ENCODE results near the gene C17orf50.

C17orf50 gene

DNA sequence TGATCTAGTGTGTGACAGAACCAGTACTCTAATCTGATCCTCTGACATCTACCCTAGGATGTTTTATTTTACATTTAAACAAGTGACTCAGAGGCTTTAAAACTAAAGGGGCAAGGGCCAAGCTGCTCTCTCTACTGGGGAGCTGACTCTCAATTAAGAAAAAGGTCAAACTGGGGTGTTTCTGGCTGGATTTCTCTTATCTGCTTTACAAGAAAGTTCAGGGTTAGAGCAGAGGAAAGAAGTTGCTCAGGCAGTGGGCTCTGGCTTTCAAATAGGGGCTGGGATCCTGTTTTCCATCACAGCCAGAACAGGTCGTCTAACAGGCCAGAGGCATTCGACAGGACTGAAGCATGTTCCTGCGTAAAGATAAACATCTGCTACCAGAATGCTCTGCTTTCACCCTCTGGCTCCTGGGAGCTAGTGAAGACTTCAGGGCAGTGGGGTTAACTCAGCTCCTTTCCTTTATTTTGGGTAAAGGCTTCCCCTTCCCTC lies 26.3 kb downstream of the C17orf50 start:
- no peak for DNase-seq (ENCODE audit: low read depth in 2 of 2)

DNA sequence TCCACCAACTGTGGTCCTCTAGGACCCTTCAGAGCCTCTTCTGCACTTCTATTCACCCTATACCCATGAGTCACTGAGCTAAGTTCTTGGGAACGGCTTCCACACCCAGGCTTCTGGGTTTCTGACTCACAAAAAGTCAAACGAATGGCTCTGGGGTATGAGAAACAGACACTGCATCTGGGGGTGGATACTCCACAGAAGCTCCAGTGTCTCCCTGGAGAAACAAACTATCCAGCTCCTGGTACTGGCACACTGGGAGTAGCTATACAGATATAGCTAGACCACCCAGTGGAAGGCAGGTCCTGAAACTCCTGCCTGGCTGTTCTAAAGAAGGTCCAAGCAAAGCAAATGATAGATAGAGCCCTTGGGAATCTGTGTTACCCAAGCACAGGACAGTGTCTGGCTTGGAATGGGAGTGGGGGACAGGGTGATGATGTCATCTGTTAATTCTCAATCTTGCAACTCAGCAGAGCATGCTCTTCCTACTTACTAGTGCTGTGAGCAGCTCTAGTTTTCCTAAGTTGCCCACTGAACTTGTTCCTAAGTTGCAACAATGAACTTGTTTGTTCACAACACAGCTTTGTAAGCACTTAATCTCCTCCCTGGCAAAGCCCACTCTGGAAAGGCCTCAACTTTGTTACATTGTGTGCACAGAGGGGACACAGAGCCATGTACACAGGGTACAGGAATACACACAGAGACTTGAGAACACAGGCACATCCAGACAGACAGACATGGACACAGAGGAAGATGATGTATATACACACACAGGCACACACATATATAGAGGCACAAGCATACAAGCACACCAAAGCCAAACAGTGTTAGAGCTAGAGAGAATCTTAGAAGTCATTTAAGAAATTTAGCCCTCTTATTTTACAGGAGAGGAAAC lies 28.0 kb downstream of the C17orf50 start:
- DNase-seq (ENCODE audit: low read depth in 2 of 2) = no peak

DNA sequence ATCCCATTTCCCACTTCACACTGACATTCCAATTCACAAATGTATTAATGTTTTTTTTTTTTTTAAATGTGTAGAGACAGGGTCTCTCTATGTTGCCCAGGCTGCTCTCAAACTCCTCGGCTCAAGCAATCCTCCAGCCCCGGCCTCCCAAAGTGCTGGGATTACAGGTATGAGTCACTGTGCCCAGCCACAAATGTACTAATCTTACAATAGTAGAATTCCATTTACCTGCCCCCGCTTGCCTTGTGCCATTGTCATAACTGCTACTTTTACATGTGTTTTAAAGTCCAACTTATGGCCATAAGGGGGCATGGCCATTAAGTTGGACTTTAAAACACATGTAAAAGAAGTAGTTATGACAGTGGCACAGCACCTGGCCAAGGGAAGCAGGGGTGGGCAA lies 30.2 kb downstream of the C17orf50 start:
- no peak for DNase-seq (ENCODE audit: low read depth in 2 of 2)

DNA sequence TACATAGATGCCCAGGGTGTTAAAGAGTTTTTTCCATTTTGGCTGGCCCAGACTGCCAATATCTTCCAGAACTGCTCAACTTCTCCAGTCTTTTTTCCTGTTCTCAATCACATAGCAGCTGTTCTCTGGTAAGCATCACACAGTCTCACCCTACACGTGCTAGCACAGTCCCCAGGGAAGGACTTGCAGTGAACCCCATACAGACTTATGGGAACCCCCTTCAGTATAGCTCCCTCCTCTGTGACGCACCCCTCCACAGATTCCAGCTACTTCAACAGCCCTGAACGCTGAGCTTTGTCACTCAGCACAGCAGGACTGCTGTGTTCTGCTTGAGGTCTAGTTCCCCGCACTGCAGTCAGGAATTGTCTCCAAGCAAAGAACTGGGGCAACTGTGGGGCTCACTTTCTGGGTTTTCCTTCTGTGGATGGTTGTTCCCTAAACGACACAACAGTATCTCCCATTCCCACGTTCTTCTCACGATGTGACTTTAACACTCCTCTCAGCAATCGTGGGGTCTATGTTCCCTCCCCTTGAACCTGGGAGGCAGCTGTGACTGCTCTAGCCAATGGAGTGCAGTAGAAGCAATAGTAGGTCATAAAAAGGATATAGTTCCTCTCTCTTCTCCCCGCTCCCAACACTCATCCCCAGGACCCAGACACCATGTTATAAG lies 31.1 kb downstream of the C17orf50 start:
- no peak for DNase-seq (ENCODE audit: low read depth in 2 of 2)

DNA sequence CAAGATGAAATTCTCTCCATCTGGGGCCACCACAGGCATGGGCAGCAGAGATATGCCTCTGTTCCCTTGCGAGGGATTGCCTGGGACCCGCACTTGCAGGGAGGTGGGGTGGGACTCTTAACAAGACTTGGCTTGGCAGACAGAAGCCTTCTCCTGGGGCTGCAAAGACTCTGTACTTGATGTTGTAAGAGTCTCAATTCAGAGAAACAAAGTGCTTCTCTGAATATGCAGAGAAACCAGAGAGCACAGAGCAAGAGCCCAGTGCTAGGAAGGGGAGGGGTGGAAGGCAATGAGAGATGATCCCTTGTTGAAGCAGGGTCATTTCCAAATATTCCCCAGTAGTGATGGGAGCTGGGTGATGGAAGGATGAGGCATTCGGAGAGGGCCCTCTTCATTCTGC lies 32.6 kb downstream of the C17orf50 start:
- DNase-seq (ENCODE audit: low read depth in 2 of 2) = no peak

DNA sequence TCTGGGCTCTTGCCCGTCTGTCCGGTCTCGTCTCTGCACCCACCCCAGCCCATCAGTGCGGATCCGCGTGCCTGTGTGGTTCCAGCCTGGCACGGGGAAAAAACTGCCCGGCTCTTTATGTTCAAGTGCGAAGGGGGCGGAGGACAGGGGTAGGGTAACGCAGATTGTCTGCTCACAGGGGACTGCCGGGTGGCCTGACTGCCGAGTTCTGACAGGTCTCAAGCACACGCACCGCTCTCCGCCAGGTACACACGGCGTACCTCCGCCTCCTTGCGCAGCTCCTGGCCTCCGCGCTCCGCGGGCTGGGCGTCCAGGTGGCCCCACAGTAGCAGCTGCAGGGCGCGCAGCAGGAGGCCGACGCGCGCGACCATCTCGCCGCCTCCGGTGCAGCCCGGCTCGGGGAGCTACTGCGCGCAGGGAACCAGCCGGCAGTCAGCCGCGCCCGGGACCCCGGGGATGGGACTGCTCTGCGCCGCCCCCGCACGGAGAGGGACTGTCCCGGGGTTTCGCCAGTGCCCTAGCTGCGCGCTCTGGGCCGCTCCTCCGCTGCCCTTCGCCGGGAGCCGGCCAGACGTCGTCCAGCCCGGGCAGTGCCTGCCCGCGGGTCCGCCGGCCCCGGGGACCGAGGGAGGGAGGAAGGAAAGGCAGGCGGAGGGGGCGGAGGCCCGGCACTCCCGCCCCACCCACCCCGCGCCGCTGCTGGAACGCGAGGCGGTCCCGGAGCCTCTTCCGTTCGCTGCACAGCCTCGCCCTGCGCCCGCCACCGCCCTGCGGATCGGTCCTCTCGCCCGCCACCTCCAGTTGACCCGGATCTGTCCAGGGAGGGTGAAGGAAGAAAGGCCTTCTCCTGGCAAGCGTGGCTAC lies 34.6 kb downstream of the C17orf50 start, which contains the start of gene MMP28:
TSS of gene MMP28 (minus strand) at position 635 of the 864 bp plus-strand sequence. CDS start at position 371, 264 bp downstream.
- no peak for DNase-seq (ENCODE audit: low read depth in 2 of 2)

DNA sequence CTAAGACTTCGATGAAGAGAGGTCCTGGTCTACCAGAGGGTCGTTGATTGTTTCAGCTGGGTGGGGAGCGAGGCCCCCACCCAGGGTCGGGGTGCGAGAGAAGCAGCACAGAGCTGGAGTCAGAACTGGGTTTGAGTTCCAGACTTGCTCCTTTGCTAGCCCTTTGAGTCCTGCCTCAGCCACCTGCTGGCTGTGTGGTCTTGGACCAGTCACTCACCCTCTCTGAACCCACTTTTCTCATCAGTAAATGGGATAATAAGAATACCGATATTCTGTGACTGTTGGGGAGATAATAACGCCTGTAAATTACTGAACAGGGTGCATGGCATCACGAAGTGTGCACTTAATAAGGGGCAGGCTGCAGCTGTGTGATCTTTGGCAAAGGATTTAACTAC lies 35.2 kb downstream of the C17orf50 start:
- DNase-seq (ENCODE audit: low read depth in 2 of 2) = no peak

DNA sequence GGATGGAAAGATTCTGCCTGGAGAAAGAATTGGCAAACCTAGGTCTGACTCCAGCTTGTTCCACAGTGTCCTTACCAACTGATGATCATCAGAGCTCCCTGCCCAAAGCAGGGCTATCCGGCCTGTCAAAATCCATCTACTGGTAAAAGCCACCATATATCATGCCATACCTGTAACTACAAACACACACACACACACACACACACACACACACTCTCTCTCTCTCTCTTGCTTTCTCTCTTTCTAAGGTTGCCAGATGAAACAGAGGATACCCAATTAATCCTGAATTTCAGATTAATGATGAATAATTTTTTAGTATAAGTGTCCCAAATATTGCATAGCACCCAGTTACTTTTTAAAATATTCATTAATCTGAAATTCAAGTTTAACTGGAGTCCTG lies 36.3 kb downstream of the C17orf50 start:
- no peak for DNase-seq (ENCODE audit: low read depth in 2 of 2)

DNA sequence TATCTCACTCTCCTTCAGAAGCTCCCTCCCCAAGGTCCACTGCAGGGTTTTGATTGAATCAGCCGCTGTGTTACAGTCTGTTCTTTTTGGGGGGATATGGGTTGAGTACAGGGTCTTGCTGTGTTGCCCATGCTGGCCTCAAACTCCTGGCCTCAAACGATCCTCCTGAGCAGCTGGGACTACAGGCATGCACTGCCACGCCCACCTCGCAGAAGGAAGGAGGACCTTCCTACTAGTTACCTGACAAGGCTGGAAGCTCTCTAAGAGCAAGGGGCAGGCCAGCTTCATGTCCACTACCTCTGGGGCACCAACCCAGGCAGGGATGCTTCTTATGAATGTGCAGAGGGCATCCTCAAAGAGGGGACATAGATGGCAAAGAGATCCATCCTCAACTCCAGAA lies 36.7 kb downstream of the C17orf50 start:
- DNase-seq (ENCODE audit: low read depth in 2 of 2) = no peak

DNA sequence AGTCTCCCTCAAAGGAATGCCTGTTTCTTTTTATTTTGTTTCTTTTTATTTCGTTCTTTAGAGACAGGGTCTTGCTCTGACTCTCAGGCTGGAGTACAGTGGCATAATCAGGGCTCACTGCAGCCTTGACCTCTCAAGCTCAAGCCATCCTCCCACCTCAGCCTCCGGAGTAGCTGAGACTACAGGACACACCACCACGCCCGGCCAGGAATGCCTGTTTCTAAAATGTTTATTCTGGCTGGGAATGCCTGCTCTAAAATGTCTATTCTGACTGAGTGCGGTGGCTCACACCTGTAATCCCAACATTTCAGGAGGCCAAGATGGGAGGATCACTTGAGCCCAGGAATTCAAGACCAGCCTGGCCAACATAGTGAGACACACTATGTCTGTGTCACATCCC lies 37.2 kb downstream of the C17orf50 start:
- DNase-seq (ENCODE audit: low read depth in 2 of 2) = no peak

DNA sequence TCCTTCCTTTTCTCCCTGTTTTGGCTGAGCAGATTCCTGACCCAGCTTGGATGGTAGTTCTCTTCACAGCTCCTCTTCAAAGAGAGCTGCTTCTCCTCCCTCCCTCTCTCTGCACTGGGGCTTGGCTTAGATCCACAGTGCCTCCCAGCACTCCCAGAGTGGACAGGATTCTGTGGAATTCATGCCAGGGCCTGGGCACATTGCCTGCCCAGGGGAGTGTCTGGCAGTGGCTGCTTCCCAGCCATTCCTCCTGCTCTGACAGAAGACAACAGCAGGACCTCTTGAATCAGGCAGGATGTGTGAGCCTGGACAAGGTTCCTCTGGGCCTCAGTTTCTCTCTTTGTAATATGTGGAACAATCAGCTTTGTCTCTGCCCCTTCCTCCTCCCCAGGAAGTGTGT lies 39.3 kb downstream of the C17orf50 start:
- no peak for DNase-seq (ENCODE audit: low read depth in 2 of 2)

DNA sequence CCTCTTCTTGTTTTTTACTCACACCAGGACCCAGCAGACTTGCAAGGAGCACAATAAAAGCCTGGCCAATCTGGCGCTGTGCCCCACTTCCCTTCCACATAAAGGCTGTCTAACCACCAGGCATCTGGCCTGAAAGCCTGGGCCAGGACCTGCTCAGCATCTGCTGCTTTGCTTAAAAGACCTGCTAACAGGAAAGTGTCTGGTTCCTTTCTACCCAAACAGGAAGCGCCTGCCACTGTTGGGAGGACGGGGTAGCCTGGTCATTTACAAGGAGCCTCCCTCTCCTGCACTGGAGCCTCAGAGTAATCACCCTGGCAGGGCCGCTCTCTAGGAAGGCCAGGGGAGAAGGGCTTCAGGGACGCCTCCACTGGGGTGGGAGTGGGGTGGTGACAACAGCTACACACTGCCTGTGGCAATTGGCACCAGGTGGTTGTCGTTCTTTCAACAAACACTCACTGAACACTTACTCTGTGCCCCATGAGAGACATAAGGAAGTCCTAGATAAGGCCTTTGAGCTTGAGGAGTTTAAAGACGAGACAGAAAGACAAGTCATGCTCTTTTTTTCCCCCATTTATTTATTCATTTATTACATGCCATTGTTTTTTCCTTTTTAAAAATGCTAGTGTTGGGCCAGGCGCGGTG lies 41.0 kb downstream of the C17orf50 start:
- no peak for DNase-seq (ENCODE audit: low read depth in 2 of 2)

DNA sequence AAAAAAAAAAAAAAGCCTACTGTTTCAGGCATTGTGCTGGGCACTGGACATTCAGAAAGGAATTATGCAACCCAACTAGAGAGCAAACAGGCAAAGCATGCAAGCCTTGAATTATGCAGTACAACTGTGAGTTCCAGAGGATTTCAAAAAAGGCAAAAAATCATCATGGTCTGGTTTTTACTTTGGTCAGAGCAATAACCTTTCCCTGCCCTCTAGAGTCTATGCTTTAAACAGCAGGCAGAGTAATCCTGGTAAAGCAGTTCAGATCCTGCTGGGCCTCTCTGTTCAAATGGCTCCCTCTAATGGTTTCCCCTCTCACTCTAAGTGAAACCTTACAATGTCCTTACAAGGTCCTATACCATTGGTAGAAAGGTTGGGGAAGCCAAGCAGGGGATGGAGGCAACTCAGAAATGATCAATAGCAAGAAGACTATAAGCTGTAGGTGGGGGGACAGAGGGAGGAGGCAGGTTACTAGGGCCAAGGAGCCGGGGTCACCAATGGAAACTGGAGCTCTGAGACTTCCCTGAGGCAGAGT lies 44.0 kb downstream of the C17orf50 start:
- no peak for DNase-seq (ENCODE audit: low read depth in 2 of 2)

DNA sequence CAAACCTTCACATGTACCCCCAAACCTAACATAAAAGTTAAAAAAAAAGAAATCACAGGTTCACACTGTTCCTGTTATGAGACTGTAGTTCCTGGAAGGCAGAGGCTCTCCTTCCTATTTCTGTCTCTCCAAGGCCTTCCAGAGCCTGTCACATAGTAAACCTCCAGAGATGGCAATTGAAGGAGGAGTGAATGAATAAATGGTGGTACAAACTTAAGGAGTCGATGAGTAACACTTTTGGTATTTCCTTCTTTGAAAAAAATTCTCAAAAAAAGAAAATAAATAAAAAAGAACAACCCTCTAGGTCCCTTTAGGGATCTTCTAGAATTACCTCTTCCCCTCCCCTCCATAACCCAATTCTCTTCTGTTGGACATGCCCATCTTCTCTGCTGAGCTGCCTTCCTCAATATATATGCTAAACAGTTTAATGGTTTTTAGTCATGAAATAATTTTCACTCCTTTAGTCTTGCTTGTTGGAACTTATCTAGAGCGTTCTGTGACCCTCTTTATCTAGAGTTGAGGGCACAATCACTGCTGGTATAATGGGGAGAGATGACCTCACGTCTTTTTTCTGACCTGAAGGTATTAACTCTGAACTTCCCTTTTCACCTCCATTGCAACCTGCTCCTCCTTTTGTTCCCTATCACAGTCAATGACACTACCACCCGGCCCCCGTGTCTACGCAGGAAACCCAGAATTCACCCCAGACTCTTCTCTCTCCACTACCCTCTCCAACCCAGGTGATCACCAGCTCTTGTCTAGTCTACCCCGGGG lies 46.9 kb downstream of the C17orf50 start:
- DNase-seq (ENCODE audit: low read depth in 2 of 2) = no peak

DNA sequence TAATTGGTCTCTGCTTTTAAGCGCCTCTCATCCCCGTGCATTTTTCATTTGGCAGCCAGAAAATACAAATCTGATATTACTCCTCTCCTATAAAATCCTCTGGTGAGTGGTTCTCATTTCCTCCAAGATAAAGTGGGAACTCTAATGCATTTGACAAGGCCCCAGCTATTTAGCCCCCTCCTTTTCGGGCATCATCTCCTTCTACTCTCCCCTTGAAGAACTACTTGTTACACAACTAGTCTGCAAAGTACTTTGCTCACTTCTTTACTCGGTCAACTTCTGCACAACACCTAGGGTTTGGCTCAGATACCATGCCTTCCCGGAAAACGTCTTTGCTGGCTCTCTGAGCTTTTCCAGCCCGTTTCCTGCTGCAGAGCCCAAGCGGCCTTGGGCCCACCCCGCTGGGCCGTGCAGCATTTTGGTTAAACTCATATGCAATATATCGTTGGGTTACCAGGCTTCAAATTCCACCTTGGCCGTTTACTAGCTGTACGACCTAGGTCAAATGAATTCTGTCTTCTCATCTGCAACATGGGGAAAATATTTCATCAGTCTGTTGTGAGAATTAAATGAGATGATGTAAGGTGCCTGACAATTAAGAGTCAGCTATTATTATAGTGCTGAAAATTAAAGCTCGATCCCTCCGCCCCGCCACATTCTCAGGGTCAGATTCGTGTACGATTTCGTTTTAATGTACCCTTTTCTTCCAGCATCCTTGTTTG lies 47.7 kb downstream of the C17orf50 start:
- no peak for DNase-seq (ENCODE audit: low read depth in 2 of 2)

DNA sequence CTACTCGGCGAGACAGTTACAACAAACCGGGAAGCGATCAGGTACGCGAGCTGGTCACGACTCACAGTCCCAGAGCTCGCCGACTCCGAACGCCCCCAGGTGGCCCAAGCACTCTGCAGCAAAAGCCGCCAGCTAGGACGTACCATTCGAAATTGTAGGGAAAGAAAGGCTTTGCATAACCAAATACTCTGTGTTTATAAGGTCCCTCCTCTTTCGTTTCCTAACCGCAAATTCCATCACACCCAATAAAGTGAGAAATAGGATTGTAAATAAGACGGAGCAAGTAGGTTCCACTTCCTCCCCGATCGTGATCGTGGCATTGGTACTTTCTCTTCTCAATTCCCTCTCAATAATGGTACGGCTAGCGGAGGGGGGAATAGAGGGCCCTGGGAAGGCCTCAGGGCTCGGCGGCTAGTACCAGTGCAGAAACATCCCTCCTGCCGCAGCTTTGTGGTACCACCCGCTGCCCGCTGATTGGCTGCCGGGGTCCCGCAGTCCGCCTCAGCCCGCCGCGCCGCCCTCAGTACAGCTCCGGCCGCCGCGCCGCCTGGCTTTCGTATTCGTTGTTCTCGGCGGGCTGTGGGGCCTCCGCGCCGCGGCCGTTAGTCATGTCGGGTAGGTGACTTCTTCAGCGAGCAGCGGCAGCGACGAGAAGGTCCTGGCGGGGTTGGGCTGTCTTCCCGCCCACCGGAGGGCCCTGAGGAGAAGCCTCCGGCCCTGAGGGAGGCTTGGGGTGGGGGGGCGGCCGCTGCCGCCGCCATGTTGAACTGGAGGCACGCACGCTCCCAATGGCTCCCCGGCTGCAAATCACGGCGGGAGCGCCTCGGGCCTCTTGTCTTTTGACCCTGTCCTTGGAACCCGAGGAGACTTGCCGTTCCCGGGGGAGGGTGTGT lies 48.5 kb downstream of the C17orf50 start, which contains the start of gene TAF15:
TSS of gene TAF15 (plus strand) at position 523 of the 893 bp plus-strand sequence. CDS start at position 609, 86 bp downstream.
- peak; percentile 79 to 91 for DNase-seq (ENCODE audit: low read depth in 2 of 2)

DNA sequence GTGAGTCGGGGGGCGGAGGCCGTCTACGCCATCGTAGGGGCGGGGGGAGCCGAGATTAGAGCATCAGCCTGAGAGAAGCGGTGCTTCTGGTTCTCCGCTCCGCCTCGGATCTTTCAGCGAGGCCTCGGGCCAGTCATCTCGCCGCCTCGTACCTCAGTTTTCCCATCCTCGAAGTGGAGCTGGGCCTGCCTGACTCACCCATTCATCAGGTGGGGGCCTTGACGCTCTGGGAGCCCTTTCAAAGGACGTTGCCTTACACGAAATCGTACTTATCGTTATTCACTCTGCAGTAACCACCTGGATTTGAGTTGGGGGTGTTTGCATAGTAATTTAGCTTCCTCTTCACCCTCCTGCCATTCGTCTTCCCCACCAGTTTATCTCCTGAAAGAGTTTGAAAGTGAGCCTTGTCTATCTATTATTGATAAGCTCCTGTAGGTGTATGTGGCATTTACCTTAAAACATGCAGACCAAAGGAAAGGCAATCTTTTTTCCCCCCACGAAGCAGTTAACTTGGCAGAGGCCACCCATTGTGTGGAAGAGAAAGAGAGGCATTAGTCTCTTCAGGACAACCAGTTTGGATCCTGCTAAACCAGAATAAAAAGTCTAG lies 49.3 kb downstream of the C17orf50 start:
- DNase-seq (ENCODE audit: low read depth in 2 of 2) = no peak

DNA sequence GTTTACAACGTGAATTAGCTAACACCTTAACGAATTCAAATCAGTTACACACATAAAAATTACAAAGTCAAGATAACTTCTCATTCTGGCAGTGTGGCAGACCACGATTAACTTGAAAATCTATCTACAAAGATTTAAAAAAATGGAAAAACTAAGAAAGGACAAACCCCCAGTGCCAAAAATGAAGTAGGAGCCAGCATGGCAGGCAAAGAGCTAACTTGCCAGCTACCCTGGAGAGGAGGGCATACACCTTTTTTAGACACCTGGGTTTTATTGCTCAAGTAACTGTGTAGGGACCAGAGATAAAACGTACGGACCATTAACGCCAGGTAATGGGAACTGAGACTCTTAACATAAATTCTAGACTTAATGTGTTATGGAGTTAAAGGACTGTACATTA lies 51.1 kb downstream of the C17orf50 start:
- no peak for DNase-seq (ENCODE audit: low read depth in 2 of 2)
